ENCODE results near the gene TGFBR1.

GRCh38 chr9:99125446-99125845 is 20.5 kb downstream of the TGFBR1 start:
- TF ChIP-seq, protein P1, sequence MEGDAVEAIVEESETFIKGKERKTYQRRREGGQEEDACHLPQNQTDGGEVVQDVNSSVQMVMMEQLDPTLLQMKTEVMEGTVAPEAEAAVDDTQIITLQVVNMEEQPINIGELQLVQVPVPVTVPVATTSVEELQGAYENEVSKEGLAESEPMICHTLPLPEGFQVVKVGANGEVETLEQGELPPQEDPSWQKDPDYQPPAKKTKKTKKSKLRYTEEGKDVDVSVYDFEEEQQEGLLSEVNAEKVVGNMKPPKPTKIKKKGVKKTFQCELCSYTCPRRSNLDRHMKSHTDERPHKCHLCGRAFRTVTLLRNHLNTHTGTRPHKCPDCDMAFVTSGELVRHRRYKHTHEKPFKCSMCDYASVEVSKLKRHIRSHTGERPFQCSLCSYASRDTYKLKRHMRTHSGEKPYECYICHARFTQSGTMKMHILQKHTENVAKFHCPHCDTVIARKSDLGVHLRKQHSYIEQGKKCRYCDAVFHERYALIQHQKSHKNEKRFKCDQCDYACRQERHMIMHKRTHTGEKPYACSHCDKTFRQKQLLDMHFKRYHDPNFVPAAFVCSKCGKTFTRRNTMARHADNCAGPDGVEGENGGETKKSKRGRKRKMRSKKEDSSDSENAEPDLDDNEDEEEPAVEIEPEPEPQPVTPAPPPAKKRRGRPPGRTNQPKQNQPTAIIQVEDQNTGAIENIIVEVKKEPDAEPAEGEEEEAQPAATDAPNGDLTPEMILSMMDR (IDR thresholded peaks at IDR 0.05): no peak
- TF ChIP-seq POLR2A (IDR thresholded peaks at IDR 0.05): no peak

Data from body of pancreas (tissue), 4 donors.